SU-DHL-6 (cell line): ENCODE measurements around the gene C1orf21.

Experiments
- H2AFZ ChIP-seq: fragments of 200-600 bp; sonication (generic); 2 replicates; pipeline ENCODE4 v1.6.1; 2014; ENCODE audit warnings: low read depth, mild to moderate bottlenecking, moderate library complexity, mixed read lengths, antibody characterized with exemption, low read length; ENCODE audit not compliant: severe bottlenecking
- H3F3A ChIP-seq: fragments of 200-600 bp; shearing (Covaris generic); 2 replicates; pipeline ENCODE4 v1.6.0; 2016; ENCODE audit warnings: antibody characterized with exemption, mild to moderate bottlenecking; ENCODE audit not compliant: insufficient read depth
- H3K27ac ChIP-seq: fragments of 200-600 bp; sonication (generic); 2 replicates; pipeline ENCODE4 v1.5.1; 2016; ENCODE audit warnings: low read depth, mild to moderate bottlenecking, low read length, moderate library complexity, mixed read lengths
- H3K27me3 ChIP-seq: fragments of 200-600 bp; sonication (generic), shearing (Covaris generic); 2 replicates; pipeline ENCODE4 v1.6.0; 2014; ENCODE audit warnings: mild to moderate bottlenecking, low read length
- H3K36me3 ChIP-seq: fragments of 200-600 bp; sonication (generic); 2 replicates; pipeline ENCODE4 v1.6.1; 2014; ENCODE audit warnings: mild to moderate bottlenecking, low read length, mixed read lengths
- H3K4me2 ChIP-seq: fragments of 300-600, 200-600 bp; shearing (Covaris generic), sonication (generic); 2 replicates; pipeline ENCODE4 v1.6.0; 2014; ENCODE audit warnings: low read length, low read depth, mild to moderate bottlenecking; ENCODE audit not compliant: poor library complexity, severe bottlenecking
- H3K4me3 ChIP-seq: fragments of 200-600 bp; sonication (generic); 2 replicates; pipeline ENCODE4 v1.5.1; 2014; ENCODE audit warnings: antibody characterized with exemption, low read length, mild to moderate bottlenecking, mixed read lengths; ENCODE audit not compliant: insufficient read depth, poor library complexity, severe bottlenecking
- H3K79me2 ChIP-seq: fragments of 200-600 bp; sonication (generic); 2 replicates; pipeline ENCODE4 v1.6.1; 2014; ENCODE audit warnings: mild to moderate bottlenecking, low read length, moderate library complexity; ENCODE audit not compliant: insufficient read depth
- H3K9ac ChIP-seq: fragments of 200-600 bp; sonication (generic); 2 replicates; pipeline ENCODE4 v1.7.0; 2014; ENCODE audit warnings: mild to moderate bottlenecking, low read length
- H3K9me2 ChIP-seq: fragments of 200-600 bp; sonication (generic); replicated peaks from 2 replicates; pipeline ENCODE4 v1.6.1; 2014; ENCODE audit warnings: low read length; ENCODE audit not compliant: insufficient read depth
- H3K9me3 ChIP-seq: fragments of 200-600 bp; sonication (generic); 2 replicates; pipeline ENCODE4 v1.6.1; 2014; ENCODE audit warnings: low read length, mixed read lengths; ENCODE audit not compliant: insufficient read depth
- H4K20me1 ChIP-seq: fragments of 200-600 bp; sonication (generic); 2 replicates; pipeline ENCODE4 v1.6.1; 2014; ENCODE audit warnings: low read depth, mild to moderate bottlenecking, antibody characterized with exemption, low read length, moderate library complexity, mixed read lengths
- EZH2phosphoT487 ChIP-seq: fragments of 200-600 bp; sonication (generic), shearing (Covaris generic); conservative IDR thresholded peaks from 2 replicates; pipeline ENCODE4 v1.6.1; 2018; ENCODE audit warnings: mild to moderate bottlenecking, antibody characterized with exemption, low read length, moderate library complexity, mixed read lengths
- TF ChIP-seq, protein P1 (sequence below): fragments of 200-600 bp; sonication (generic); IDR thresholded peaks from one replicate; pipeline ENCODE4 v1.5.1; 2017; ENCODE audit warnings: antibody characterized with exemption, mild to moderate bottlenecking, low read length, moderate library complexity; ENCODE audit not compliant: insufficient read depth, poor library complexity, severe bottlenecking

Gene C1orf21

DNA sequence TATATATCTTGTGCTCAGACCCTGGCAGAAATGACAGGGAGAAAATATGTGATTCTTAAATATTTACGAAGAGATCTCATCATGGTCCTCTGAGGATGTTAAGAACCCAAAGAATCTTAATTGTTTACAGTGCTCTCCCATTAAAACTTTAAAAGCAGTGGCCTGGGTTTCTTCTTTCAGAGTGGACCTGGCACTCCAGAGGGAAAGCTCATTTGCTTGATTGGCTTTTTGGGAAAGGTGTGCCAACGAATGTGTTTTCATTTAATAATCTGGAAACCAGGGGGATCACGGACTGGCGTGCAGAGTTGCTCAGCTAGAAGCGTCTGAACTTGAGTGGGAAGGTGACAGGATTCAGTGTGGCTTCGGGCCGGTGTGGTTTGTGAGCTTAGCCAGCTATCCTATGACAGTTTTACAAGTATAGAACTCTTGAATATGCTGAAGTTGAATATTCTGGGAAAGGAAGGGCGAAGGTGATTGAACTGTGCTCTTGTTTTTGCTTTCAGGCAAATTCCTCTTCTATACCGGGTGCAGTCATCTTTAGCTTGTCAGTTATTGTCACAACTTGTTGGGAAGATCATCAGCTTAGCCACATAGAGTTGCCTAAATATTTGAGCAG lies 154.8 kb downstream of the C1orf21 start:
- TF ChIP-seq, protein P1, sequence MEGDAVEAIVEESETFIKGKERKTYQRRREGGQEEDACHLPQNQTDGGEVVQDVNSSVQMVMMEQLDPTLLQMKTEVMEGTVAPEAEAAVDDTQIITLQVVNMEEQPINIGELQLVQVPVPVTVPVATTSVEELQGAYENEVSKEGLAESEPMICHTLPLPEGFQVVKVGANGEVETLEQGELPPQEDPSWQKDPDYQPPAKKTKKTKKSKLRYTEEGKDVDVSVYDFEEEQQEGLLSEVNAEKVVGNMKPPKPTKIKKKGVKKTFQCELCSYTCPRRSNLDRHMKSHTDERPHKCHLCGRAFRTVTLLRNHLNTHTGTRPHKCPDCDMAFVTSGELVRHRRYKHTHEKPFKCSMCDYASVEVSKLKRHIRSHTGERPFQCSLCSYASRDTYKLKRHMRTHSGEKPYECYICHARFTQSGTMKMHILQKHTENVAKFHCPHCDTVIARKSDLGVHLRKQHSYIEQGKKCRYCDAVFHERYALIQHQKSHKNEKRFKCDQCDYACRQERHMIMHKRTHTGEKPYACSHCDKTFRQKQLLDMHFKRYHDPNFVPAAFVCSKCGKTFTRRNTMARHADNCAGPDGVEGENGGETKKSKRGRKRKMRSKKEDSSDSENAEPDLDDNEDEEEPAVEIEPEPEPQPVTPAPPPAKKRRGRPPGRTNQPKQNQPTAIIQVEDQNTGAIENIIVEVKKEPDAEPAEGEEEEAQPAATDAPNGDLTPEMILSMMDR = no peak
- TF ChIP-seq EZH2phosphoT487 = no peak
- no peaks in the 10 kb centered on the region for H3F3A ChIP-seq

DNA sequence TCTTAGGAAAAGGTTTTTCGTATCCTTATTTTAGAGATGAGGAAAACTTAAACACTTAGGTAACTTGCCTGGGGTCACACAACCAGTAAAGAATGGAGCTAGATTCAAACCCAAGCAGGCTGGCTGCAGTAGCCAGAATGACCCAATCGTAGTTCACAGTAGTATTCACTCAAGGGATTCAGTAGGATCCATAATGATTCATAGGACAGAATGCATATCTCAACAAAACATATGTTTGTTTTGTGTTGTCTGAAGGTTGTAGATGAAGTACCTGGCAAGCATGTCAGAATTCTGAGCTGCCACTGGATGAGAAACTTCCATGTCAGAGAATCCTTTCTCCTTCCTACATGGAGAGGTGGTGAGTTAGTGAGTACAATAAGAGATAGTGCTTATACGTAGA lies 155.5 kb downstream of the C1orf21 start:
- TF ChIP-seq, protein P1 = no peak
- TF ChIP-seq EZH2phosphoT487 = no peak
- no peaks in the 10 kb centered on the region for H4K20me1 ChIP-seq
- H3K36me3 ChIP-seq = no peaks in the 10 kb centered on the region
- H3K4me3 ChIP-seq = no peak overlapping the region
- H3K9ac ChIP-seq = no peak overlapping the region
- H3K27me3 ChIP-seq = no peaks in the 10 kb centered on the region
- no peaks in the 10 kb centered on the region for H3K79me2 ChIP-seq
- no peak overlapping the region for H2AFZ ChIP-seq
- H3K27ac ChIP-seq = no peak overlapping the region
- no peak overlapping the region for H3K4me2 ChIP-seq
- H3K9me2 ChIP-seq = no peaks in the 10 kb centered on the region
- no peaks in the 10 kb centered on the region for H3F3A ChIP-seq
- H3K9me3 ChIP-seq = no peaks in the 10 kb centered on the region

More for the DNA sequence above, 154.8 kb downstream of the C1orf21 start:
- Histone ChIP-seq H3K36me3 (no peaks in the 10 kb centered on the region), H3K27me3 (no peaks in the 10 kb centered on the region), H3K4me3 (no peak overlapping the region), H2AFZ (no peak overlapping the region), H3K9me2 (no peaks in the 10 kb centered on the region), H3K27ac (no peak overlapping the region), H3K79me2 (no peaks in the 10 kb centered on the region), H3K9me3 (no peaks in the 10 kb centered on the region), H3K9ac (no peak overlapping the region), H4K20me1 (no peaks in the 10 kb centered on the region), H3K4me2 (no peak overlapping the region)

DNA sequence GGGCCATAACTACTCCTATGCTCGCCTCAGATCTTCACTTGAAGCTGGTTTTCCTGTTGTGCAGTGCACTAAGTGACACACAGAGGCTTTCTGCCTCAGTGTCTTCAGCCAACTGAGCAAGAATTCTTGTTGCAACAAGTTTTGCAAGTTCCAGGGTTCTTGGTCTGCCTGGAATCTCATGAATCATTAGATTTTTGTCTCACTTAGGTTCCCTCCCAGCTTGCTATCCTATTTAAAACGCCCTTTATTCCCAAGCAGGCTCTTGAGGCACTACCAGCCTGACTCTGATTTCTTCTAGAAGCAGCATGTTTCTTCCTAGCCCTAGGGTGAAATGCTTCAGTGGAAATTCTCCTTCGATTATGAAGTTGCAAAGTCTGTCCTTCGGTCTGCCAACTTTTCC lies 158.8 kb downstream of the C1orf21 start:
- Histone ChIP-seq H3K4me2 (no peak overlapping the region), H3K4me3 (no peak overlapping the region), H3F3A (no peaks in the 10 kb centered on the region), H3K9me3 (no peaks in the 10 kb centered on the region), H4K20me1 (no peaks in the 10 kb centered on the region), H3K9me2 (no peaks in the 10 kb centered on the region), H3K79me2 (no peaks in the 10 kb centered on the region), H3K36me3 (no peaks in the 10 kb centered on the region), H3K27ac (no peak overlapping the region), H3K9ac (no peak overlapping the region), H2AFZ (no peak overlapping the region), H3K27me3 (no peaks in the 10 kb centered on the region)
- no peak for TF ChIP-seq EZH2phosphoT487
- TF ChIP-seq, protein P1 = no peak
